Smooth muscle cell of the brain vasculature (primary cell): ENCODE data around the gene CIC.
"Not testable (repeated sequence)": the region's sequence is repeated elsewhere in the genome, so short reads cannot be mapped to it uniquely, and the experiment has no call there.

Source experiments
- DNase-seq: peaks from one replicate; pipeline ENCODE4 v3.0.0-alpha.2; 2012; ENCODE audit warnings: low read depth, low spot score

The CIC gene

DNA sequence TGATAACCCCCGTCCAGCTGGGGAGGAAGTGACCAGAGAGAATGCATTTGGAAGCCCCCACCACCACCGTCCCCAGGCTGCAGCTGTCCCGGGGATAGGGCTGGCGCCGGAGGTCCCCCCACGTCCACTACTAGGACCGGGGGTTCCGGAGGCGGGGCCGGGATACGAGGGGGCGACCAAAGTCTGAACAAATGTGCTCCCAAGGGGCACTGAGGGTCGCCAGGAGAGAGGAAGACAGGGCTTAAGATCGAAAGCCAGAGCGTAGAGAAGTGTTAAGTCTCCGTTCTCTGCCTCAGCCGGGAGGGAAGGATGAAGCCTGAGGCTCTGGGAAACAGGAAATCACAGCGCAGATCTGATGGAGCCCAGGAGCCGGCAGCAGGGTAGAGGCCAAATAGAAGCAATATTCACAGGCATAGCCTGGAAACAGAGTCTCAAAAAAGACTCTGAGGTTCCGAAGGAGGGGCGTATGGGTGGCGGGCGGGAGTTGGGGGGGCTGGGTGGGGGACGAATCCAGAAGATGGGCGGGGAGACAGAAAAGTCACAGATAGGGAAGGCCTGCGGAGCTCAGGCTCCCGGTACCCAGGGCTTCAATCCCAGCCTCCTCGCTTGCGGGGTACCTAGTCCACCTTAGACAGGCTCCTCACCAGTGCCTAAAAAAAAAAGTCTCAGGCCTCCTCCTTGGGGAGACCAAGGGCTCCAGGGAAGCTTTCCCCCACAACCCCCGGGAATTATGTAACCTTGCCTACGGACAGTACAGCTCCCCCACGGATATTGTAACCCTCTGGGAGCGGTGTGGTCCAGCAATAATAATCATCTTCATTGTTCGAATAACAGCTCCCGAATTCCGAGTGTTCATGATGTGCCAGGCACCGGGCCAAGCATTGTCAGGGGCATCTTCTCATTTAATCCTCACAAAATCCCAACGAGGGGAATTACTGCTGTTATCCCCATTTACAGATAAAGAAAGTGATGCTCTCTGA, 13.0 kb upstream of the CIC start:
- no peak for DNase-seq

DNA sequence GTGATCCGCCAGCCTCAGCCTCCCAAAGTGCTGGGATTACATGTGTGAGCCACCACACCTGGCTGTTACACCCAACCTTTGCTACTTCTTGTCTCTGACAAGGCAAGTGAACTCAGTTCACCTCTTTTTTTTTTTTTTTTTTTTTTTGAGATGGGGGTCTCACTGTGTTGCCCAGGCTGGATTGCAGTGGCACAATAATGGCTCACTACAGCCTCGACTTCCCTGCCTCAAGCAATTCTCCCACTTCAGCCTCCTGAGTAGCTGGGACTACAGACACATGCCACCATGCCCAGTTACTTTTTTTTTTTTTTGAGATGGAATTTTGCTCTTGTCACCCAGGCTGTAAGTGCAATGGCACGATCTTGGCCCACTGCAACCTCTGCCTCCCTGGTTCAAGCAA, 11.2 kb upstream of the CIC start:
- DNase-seq = not testable (repeated sequence)

GRCh38 chr19:42261763-42262162, 7.3 kb upstream of the CIC start:
- DNase-seq = no peak

DNA sequence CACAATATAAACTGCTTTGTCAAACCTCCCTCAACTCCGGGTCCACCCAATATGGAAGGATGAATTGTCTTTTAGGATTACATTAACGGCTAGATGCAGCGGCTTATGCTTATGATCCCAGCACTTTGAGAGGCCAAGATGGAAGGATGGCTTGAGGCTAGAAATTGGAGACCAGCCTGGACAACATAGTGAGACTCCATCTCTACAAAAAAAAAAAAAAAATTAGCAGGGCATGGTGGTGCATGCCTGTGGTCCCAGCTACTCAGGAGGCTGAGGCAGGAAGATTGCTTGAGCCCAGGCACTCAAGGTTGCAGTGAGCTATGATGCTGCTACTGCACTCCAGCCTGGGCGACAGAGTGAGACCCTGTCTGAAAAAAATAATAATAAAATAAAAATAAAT, 2.9 kb upstream of the CIC start:
- DNase-seq = not testable (repeated sequence)

GRCh38 chr19:42266928-42267603, 2.0 kb upstream of the CIC start:
- not testable (repeated sequence) for DNase-seq

GRCh38 chr19:42267644-42268141, 1.4 kb upstream of the CIC start:
- no peak for DNase-seq

DNA sequence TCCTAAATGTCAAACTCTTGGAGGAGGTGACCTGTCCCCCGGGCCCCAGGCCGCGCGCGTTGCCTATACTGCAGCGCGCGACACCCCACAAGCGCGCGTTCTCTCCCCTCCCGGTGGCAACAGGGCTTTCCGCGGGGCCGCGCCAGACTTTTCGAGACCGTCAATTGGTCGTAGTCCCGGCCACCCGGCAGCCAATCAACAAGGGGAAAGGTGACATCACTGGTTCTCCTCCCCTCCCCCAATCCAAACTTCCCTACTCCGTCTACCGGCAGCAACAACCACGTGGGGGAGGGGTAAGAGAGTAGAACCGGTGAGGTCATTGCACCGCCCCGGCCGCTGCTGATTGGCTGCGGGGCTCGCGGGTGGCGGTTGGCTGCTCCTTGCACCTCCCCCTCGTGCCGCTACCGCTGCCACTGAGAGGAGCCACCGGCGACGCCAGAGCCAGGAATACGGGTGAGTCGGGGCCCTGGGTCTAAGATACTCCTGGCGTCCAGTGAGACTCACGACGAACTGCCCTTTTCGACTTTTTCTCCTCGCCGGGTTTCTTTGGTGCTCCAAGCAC, 829 bp upstream of the CIC start:
- DNase-seq = peak; percentile 96

DNA sequence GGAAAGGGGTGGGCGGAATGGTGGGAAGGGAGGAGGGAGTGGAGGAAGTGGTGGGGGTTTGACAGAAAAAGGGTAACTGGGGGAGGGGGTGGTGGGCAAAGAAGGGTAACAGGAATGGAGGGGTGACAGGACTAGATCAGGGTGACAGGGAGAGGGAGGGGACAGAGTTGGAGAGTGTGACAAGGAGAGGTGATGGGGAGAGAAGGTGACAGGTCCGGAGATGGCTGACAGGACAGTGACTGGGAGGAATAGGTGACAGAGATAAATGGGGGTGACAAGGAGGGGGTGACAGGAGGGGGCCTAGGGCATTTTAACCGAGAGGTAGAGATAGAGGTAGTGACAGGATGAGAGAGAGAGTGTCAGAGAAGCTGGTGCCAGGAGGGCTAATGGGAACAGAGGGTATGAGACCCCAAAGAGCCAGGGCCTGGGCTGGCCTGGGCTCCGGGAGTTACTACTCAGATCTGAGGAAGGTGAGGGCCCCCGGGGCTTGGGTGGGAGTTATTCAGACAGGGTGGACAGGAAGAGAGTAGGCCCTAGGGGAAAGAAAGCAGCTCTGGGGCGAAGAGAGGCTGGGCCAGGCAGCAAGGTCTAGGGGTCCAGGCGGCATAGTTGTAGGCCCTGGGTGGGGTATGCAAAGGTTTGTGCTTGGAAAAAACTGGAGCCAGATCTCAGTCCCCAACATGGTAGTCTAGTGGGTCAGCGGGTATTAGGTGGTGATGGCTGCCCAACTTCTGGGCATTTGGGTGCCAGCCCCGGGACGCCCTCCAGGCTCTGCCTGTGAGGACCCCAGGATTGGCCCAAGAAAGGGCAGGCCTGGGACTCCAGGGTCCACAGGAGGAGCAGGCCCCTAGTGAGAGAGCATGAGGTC, 660 bp downstream of the CIC start:
- no peak for DNase-seq

GRCh38 chr19:42270346-42271044, 1.4 kb downstream of the CIC start:
- DNase-seq = no peak

- no peak for DNase-seq
Observed at GRCh38 chr19:42271045-42271419, 2.0 kb downstream of the CIC start.

DNA sequence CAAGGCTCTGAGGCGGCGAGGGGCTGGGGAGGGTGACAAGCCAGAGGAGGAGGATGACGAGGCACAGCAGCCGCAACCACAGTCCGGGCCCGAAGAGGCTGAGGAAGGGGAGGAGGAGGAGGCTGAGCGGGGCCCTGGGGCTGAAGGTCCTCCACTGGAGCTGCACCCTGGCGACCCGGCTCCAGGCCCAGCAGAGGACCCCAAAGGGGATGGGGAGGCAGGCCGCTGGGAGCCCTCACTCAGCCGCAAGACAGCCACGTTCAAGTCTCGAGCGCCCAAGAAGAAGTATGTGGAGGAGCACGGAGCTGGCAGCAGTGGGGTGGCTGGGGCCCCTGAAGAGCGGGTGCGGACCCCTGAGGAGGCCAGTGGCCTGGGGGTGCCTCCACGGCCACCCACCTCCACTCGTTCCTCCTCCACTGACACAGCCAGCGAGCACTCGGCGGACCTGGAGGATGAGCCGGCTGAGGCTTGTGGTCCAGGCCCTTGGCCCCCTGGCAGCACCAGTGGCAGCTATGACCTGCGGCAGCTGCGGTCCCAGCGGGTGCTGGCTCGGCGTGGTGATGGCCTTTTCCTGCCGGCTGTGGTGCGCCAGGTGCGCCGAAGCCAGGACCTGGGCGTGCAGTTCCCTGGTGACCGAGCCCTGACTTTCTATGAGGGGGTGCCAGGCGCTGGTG, 2.9 kb downstream of the CIC start:
- DNase-seq = no peak

DNA sequence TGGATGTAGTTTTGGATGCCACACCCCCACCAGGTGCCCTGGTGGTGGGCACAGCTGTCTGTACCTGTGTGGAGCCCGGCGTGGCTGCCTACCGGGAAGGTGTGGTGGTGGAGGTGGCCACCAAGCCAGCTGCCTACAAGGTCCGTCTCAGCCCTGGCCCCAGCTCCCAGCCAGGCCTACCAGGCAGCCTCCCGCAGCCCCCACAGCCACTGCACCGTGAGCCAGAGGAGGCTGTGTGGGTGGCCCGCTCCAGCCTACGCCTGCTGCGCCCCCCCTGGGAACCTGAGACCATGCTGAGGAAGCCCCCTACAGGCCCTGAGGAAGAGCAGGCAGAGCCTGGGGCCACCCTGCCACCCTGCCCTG, 3.5 kb downstream of the CIC start:
- no peak for DNase-seq

DNA sequence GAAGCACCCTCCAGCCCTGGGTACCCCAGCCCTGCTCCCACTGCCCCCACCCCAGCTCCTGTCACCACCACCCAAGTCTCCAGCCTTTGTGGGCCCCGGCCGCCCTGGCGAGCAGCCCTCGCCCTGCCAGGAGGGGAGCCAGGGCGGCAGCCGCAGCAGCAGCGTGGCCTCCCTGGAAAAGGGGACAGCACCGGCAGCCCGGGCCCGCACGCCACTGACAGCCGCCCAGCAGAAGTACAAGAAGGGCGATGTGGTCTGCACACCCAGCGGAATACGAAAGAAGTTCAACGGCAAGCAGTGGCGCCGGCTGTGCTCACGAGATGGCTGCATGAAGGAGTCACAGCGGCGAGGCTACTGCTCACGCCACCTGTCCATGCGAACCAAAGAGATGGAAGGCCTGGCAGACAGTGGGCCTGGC, 3.9 kb downstream of the CIC start:
- no peak for DNase-seq

GRCh38 chr19:42273407-42274064, 4.5 kb downstream of the CIC start:
- no peak for DNase-seq

DNA sequence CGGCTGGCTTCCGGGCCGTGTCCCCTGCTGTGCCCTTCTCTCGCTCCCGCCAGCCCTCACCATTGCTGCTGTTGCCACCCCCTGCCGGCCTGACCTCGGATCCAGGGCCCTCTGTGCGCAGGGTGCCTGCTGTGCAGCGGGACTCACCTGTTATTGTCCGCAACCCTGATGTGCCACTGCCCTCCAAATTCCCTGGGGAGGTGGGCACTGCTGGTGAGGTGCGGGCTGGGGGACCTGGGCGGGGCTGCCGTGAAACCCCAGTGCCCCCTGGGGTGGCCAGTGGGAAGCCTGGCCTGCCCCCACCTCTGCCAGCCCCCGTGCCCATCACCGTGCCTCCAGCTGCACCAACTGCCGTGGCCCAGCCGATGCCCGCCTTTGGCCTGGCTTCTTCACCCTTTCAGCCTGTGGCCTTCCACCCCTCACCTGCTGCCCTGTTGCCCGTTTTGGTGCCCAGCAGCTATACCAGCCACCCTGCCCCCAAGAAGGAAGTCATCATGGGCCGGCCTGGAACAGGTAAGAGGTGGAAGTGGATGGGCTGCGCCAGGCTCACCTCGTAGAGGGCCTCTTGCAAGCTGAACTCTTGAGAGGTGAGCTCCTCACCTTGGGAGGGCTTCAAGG, 5.1 kb downstream of the CIC start:
- DNase-seq = no peak

GRCh38 chr19:42275103-42275502, 6.1 kb downstream of the CIC start:
- no peak for DNase-seq

DNA sequence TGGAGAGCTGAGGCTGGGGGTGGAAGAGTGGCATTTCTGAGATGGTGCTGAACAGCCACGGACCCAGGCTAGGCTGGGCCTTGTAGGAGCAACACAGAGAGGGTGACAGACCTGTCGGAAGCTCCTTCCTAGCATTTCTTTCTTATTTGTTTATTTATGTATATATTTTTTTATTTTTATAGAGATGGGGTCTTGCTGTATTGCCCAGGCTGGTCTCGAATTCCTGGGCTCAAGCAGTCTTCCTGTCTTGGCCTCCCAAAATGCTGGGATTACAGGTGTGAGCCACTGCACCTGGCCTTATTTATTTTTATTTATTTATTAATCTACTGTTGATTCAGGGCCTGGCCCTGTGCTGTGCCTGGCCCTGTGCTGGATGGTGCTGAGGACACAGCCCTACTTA, 6.5 kb downstream of the CIC start:
- no peak for DNase-seq

DNA sequence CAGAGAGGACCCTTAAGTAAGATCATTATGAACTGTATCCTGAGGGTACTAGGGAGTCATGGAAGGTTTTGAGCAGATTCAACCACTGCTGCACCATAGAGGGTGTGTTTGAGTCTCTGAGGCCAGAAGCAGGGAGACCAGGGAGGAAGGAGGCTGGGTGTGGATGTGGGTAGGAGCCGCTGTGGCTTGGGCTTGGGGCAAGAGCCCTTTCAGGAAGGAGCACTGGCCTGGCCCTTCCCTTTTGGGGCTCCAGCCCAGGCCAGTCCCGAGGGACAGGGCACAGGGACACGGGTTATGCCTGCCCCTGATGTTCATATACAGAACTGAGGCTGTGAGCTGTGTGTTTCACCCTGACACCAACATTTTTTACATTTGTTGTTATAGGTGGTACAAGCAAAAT, 7.2 kb downstream of the CIC start:
- no peak for DNase-seq

- DNase-seq = no peak
Observed at GRCh38 chr19:42276821-42277220, 7.8 kb downstream of the CIC start.
